Activated CD4-positive, alpha-beta T cell treated with anti-CD3 and anti-CD28 coated beads, Interleukin-2, amount 50 U/mL, for 48 hours (primary cell): Measurements from ENCODE around the gene CRTC3.
"Not testable (repeated sequence)": the region's sequence is repeated elsewhere in the genome, so short reads cannot be mapped to it uniquely, and the experiment has no call there.

Experiments used
- DNase-seq, 2 experiments: peaks; one replicate each; pipeline ENCODE4 v3.0.0-alpha.2; 2020

Gene CRTC3, protein sequence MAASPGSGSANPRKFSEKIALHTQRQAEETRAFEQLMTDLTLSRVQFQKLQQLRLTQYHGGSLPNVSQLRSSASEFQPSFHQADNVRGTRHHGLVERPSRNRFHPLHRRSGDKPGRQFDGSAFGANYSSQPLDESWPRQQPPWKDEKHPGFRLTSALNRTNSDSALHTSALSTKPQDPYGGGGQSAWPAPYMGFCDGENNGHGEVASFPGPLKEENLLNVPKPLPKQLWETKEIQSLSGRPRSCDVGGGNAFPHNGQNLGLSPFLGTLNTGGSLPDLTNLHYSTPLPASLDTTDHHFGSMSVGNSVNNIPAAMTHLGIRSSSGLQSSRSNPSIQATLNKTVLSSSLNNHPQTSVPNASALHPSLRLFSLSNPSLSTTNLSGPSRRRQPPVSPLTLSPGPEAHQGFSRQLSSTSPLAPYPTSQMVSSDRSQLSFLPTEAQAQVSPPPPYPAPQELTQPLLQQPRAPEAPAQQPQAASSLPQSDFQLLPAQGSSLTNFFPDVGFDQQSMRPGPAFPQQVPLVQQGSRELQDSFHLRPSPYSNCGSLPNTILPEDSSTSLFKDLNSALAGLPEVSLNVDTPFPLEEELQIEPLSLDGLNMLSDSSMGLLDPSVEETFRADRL

DNA sequence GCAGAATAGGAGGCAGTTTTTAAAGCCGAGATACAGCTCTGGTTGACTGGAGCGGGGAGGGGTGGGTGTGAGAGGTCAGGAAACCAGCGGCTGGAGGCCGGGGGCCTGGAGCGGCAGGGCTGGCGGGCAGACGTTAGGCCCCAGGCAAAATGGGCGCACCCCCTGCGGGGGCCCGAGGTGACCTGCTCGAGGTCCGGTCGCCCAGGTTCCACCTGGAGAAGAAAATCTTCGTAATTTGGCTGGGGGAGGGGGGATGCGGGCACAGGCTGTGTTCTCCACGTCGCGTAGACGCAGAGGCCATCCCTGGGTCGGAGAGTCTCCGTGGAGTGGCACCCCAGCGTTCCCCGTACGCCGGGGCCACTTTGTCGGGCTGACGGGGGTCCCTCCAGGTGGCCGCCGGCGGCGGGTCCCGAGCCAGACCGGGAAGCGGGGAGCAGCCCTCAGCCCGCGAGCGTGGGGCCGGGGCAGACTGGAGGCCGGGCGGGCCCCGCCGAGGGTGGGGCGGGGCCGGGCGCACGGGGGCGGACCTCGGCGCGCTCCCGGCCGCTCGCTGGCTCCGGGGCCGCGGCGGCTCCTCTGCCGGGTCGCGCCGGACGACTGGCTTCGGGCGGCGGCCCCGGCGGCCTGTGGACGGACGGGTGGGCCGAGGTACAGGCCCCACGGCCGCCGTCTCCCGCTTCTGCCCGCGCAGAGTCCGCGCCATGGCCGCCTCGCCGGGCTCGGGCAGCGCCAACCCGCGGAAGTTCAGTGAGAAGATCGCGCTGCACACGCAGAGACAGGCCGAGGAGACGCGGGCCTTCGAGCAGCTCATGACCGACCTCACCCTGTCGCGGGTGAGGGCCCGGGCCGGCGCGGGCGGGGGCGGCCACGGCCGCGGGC, at the start of gene CRTC3:
CRTC3 (plus strand) TSS at position 553 of the 879 bp plus-strand sequence; CDS start at position 702, 149 bp downstream.
- DNase-seq, result peak; percentile 51 to 56

DNA sequence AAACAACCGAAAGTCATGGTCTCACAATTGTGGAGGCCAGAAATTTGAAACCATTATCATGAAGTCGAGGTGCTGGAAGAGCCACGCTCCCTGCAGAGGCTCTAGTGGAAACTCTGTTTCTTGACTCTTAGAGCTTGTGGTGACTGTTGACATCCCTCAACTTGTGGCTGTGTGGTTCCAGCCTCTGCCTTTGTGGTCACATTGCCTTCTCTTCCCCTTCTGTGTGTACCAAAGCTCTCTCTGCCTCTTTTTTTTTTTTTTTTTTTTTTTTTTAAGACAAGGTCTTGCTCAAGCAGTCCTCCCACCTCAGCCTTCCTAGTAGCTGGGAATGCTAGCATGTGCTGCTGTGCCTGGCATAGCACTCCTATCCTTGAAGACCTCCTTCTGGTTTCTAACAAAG, 48.7 kb upstream of the CRTC3 start:
- peak in 1 of 2 experiments; percentile 39 for DNase-seq

DNA sequence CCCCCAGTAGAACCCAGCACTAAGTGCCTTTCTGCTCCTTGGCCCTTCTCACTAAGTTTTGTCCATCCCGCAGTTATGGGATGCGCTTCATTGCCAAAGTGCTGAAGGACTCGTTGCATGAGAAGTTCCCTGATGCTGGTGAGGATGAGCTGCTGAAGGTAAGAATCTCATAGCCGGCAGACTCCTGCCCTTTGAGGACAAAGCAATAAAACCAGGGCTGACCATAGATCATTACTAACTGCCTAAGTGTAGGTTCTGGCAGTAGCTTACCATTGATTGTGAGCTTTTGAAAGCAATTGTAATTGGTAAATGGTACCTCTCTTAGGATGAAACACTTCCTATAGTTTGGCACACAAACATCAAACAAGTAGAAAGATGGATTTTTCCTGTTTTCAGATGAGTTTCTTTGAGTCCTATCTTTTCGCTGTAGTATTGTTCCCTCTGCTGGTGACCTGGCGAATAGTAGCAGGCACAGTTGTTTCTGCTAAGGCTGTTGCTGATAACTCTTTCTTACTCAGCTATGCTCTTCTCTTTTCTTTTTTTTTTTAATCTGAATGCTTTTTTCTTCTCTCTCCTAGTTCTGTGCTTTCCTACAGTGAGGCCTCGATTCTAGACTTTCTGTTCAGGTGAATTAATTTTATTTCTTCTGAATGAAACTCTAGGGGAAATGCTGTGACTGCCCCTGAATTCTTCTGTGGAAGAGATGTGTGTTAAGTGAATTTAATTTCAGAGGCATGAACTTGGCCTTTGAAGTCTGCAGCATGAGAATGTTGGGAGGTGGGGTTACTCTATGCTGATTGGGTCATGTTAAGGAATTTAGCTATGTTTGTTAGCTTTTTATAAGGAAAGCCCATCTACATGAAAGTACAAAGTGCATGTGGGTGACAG, 47.4 kb upstream of the CRTC3 start:
- peak; percentile 39 to 48 for DNase-seq

DNA sequence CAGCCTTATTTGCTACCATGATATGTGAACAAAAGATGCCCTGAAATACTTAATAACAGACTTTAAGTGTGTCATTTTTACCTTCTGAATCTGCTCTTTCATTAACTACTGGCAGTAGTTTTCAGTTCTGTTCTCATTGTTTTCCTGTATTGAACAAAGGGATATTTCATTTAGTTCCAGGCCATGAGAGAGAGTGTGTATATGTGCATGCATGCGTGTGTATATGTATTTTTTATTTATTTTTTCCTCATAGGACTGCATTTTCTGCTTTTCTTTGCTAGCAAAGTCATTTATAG, 46.8 kb upstream of the CRTC3 start:
- DNase-seq, result no peak

DNA sequence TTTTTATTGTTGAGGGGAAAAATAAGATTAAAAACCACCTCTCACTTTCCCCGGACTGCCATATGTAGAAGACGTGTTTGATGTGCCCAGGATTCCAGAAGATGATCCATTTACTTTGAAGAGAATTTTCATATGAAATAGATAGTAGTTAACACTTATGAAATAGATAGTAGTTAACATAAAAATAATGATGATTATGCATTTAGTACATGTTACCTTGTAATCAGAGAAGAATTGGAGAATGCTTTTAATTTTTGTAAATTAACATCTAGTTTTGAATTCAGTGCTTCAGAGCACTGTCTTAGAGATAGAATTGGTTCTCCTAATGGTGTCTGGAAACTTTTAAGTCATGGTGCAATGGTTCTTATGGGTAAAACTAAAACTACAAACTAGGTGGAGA, 46.1 kb upstream of the CRTC3 start:
- DNase-seq, result no peak

DNA sequence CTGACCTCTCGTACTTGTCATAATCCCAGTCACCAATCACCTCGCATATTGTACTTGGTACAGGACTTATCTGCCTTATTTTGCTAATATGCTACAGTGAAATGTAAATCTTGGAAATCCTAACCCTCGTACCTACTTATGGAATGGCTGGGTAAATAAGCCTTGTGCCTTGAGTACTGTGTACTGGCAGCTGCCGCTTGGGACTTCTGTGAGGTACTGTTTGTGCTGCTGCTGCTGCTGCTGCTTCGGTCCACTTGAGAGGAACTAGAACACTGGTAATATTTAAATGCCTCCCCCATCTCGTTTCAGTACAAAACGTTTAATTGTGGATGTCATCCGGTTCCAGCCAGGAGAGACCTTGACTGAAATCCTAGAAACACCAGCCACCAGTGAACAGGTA, 42.5 kb upstream of the CRTC3 start:
- no peak for DNase-seq

DNA sequence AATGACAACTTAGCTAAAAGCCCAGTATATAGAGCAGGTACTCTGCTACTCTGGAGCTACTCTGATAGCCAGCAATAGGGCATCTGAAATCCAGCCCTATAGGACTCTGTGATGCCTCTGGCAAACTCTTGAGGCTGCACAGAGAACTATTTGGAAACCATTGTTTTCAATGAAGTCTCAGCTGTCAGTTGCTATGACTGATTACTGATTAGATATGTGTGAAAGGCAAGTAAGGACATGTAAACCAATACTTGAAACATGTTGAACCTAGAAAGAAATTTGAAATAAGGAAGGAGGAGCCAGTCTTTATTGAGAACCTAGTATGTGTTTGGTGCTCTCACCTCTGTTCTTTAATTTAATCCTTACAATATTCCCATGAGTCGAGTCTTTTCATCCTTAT, 40.2 kb upstream of the CRTC3 start:
- DNase-seq, result no peak

DNA sequence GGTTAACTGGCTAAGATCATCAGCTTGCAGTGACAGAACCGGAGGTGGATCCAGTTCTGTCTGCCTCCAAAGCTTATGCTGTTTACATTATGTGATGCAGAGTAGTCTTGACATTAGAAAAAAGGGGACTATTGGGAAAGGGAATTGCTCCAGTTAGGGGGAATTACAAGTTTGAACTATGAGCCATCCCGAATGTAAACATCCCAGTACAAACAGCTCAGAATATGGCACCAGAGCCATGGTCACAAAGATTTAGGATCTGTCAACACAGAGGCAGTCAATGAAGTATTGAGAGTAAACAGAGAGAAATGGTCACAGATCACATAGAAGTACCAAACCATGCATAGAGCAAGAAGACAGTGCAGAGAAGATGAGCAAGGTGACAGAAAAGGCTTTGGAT, 39.8 kb upstream of the CRTC3 start:
- DNase-seq, result no peak

DNA sequence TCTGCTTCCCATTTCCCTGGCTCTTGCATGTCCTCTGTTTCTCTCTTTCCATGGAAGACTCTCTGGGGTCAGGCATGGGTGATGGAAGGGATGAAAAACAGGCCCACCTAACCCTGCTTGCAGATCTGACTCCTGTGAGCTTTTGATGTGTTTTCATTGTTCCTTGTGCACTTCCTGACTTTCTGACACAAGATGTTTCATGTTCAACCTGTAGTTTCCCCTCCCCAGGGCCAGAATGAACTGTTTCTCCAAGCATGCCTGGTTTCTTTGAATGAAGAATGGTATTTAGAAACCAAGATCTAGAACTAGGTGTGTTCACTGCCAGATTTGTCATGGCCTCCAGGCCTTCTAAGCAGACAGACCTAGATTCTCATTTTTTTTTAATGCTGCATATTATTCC, 36.1 kb upstream of the CRTC3 start:
- DNase-seq, result no peak

DNA sequence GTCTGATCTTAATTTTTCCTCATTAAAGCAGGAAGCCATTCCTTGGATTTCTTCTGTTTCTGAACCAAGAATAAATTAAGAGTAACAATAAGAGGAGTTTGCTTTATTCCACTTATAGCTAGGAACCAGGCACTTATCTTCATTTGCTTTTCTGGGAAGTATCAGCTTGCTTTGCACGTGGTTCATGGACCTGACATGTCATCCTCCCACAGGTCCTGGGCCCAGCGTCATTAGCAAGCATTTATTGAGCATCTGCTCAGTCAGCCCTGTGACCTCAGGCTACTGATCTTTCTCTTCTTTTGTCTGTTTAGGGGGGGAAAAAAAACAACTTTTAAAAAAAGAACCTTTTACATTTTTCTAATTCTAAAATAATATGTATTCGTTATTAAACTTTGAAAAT, 34.7 kb upstream of the CRTC3 start:
- no peak for DNase-seq

DNA sequence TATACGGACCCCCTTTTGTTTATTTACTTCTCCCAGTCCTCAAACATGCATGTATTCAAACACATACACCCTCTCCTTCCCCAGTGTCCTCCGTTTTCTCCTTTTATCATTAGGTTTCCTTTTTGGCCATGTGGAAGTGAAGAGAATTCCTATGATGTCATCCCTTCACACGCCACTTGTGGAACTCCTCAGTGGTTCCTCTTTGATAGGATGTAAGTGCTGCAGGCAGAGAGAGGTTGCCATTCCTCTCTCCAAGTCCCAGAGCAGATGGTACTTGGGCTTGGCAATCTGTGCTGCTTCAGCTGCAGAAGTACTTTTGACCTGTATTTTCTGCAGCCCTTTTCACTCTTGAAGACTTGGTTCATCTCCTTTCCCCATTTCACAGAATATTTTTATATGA, 32.9 kb upstream of the CRTC3 start:
- no peak for DNase-seq

DNA sequence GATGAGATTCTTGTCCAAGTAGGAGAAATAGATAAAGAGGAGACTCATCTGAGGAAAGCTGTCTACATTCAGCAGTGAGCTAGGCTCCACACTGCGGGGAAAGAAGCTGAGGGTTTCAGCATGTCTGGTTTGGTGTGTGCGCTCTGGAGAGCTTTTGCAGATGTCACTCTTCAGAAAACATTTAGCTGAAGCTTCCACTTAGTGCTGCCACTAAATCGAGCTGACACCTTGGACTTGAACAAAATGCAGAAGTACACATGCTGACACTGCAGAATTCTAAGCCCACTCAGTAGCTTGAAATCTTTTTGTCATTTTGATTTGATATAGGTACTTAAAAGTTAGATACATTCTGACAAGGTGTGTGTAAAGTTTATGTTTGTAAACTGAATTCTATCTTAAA, 32.3 kb upstream of the CRTC3 start:
- no peak for DNase-seq

DNA sequence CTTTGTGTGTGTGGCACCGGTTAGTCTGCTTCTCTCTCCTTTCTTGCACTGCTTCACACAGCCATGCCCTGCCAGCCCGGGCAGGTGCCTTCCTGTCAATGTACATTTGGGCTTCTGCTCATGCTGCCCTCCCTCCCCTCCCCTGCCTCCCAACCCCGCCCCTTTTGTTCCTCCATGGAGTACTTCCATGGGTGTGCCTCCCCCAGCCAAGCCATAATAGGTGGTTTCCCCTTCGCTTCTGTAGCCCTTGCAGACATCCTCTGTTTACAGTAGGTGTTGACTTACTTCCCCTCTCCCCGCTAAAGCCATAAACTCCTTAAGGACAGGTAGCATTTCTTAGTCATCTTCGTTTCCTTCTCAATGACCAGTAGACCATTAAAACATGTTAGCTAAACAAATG, 31.8 kb upstream of the CRTC3 start:
- no peak for DNase-seq

DNA sequence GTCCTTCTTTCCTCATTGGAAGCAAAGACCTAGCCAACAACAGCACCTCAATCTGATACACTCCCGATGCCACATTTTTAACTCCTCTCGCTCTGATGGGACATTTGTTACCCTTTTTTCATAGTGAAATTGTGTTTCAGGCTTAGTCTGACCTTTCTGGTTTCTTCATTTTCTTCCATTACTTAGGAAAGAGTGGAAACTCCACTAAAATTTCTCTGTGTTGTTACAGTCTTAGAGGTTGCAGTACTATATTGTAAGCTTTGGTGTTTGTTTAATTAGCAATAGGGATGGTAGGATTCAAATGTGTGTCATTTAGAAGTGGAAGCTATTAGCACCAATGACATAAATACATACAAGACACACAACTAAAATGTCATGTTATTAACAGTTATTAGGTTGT, 29.6 kb upstream of the CRTC3 start:
- DNase-seq, result no peak

DNA sequence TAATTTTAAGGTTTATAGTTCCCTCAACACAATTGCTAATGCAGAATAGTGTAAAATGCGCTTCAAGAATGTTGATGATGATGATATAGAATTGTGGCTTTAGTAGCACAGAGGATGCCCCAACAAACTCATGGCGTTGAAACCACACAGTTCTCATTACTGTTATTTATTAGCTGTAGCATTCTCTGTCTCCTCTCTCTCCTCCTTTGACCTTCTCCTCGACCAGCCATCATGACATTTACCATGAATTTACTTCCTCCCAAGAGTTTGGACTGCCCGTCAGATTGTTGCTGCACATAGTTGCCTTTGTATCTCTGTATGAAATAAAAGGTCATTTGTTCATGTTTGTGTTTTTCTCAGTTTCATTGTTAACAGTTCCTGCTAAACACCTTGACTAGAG, 27.8 kb upstream of the CRTC3 start:
- no peak for DNase-seq

DNA sequence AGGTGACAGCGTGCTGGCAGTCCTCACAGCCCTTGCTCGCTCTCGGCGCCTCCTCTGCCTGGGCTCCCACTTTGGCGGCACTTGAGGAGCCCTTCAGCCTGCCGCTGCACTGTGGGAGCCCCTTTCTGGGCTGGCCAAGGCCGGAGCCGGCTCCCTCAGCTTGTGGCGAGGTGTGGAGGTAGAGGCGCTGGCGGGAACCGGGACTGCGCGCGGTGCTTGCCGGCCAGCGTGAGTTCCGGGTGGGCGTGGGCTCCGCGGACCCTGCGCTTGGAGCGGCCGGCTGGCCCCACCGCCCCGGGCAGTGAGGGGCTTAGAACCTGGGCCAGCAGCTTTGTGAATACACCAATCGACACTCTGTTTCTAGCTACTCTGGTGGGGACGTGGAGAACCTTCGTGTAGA, 18.9 kb upstream of the CRTC3 start:
- DNase-seq, result not testable (repeated sequence)

DNA sequence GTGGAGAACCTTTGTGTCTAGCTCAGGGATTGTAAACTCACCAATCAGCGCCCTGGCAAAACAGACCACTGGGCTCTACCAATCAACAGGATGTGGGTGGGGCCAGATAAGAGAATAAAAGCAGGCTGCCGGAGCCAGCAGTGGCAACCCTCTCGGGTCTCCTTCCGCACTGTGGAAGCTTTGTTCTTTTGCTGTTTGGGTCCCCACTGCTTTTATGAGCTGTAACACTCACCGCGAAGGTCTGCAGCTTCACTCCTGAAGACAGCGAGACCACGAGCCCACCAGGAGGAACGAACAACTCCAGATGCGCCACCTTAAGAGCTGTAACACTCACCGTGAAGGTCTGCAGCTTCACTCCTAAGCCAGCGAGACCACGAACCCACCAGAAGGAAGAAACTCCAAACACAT, 18.5 kb upstream of the CRTC3 start:
- DNase-seq, result not testable (repeated sequence)

DNA sequence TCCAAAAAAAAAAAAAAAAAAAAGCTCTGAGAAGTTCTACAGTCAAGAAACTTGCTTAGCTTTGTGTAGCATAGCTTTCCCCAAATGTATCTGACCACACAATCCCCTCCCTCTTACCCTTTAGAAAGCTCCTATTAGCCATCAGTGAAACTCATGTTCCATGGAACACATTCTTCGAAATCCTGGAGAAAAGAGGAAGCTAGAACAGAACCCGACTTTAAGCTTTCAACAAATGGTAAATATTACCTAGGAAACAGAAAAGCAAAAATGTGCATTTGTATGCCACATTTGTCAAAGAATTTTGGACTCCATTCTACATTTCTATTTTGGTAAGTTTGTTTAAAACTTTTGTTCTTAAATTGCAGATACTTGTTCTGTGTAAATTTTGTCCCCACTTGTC, 17.4 kb upstream of the CRTC3 start:
- DNase-seq, result no peak

DNA sequence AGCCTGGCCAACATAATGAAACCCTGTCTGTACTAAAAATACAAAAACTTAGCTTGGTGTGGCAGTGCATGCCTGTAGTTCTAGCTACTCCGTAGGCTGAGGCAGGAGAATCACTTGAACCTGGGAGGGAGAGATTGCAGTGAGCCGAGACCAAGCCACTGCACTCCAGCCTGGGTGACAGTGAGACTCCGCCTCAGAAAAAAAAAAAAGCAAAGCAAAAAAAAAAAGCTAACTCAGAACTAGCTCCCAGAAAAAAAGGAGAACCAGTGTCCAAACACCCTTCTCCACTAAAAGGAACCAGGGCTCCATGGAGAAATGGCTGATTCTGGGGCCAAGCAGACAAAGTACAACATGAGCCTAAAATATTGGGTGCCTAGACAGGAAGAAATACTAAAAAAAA, 16.7 kb upstream of the CRTC3 start:
- DNase-seq, result no peak

DNA sequence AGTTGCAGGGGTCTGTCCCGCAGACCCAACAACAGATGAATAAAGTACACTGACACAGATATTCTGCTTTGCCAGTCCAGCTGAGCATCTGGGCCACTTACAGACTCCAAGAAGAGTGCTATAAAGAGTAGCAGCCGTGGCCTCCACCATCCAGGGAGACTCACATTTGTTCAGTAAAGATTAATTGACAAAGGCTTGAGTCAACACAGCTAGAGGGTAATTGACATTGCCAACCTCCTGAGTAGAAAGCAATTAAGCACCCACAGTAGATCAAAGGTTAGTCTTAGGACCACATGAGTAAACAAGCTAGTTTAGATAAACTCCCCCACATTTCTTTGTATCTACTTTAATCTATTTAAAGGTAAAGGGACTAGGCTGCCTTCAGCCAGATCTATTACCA, 16.3 kb upstream of the CRTC3 start:
- DNase-seq, result no peak

DNA sequence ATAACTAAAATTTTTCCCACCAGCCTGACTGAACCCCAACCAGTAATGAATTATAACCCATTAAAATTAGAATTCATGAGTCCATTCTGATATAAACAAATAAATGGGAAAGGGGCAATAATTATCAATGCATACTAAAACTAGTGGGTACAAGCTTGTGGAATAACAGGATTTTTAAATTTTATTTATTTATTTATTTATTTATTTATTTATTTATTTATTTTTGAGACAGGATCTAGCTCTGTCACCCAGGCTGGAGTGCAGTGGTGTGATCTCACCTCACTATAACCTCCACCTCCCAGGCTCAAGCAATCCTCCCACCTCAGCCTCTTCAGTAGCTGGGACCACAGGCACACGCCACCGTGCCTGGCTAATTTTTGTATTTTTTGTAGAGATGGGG, 15.8 kb upstream of the CRTC3 start:
- not testable (repeated sequence) for DNase-seq

DNA sequence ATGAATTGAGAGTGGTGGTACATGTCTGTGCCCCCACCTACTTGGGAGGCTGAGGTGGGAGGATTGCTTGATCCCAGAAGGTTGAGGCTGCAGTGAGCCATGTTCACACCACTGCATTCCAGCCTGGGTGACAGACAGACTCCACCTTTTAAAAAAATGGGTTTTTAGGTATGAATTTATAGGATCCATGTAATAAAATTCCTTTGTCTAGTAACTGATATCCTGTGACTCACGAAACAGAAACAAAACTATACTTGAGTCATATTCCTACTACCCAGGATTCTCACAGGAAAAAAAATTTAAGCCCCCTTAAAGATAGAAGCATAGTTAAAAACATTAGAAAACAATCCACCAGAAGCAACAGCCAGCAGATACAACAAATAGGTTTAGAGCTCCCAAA, 10.0 kb upstream of the CRTC3 start:
- no peak for DNase-seq

DNA sequence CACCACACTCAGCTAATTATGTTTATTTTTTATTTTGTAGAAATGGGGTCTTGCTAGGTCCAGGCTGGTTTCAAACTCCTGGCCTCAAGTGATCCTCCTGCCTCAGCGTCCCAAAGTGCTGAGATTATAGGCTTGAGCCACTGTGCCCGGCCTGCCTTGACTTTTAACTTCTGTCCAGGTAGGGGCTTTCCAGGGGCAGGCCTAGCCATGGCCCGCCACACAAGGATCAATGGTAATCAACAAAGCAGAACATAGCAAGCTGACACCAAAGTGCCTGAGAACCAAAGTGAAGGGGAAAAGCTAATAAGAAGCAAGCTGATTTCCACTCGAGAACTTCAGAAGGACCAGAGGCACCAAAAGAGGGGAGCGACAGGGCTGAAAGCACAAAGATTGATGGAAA, 9.4 kb upstream of the CRTC3 start:
- no peak for DNase-seq
